ENCODE measurements around the gene MORC1.

MORC1 gene

DNA sequence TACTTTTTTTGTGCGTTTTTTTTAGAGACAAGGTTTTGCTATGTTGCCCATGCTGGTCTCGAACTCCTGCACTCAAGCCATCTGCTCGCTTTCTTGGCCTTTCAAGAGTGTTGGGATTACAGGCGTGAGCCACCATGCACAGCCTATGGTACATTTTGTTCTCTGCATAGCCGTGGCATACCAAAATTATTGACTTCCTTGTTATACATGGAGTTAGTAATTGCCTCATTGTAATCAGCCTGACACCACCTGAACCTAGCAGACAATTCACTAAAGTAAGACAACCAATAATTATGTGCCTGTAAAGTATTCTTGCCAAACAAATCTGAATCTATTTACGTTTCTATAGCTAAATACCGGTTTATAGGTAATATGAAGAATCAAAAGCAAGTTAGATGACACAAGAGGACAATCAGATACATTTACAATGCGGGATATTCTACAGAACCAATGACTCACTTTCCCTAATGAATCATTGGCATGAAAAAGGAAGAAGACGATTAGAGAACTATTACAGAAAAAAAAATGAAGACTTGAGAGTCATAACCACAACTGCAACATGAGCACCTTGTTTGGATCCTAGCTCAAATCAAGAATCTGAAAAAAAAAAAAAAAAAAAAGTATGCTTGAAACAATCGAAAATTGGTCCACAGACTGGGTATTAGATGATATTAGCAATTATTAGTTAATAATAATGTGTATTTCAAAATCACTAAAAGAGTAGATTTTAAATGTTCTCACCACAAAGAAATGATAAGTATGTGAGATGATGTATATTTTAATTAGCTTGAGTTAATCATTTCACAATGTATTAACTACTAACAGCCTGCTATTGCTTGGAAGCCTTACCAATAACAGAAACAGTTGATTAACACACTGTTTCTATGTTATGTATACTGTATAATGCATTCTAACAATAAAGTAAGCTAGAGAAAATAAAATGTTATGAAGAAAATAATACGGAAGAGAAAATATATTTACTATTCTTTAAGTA is 171.3 kb downstream of the MORC1 start:
- no peak overlapping the region for H3K27ac ChIP-seq
- TF ChIP-seq, protein P1, sequence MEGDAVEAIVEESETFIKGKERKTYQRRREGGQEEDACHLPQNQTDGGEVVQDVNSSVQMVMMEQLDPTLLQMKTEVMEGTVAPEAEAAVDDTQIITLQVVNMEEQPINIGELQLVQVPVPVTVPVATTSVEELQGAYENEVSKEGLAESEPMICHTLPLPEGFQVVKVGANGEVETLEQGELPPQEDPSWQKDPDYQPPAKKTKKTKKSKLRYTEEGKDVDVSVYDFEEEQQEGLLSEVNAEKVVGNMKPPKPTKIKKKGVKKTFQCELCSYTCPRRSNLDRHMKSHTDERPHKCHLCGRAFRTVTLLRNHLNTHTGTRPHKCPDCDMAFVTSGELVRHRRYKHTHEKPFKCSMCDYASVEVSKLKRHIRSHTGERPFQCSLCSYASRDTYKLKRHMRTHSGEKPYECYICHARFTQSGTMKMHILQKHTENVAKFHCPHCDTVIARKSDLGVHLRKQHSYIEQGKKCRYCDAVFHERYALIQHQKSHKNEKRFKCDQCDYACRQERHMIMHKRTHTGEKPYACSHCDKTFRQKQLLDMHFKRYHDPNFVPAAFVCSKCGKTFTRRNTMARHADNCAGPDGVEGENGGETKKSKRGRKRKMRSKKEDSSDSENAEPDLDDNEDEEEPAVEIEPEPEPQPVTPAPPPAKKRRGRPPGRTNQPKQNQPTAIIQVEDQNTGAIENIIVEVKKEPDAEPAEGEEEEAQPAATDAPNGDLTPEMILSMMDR (IDR thresholded peaks at IDR 0.05): no peak
- no peak for TF ChIP-seq ZFX (IDR thresholded peaks at IDR 0.05; ENCODE audit: borderline replicate concordance)

DNA sequence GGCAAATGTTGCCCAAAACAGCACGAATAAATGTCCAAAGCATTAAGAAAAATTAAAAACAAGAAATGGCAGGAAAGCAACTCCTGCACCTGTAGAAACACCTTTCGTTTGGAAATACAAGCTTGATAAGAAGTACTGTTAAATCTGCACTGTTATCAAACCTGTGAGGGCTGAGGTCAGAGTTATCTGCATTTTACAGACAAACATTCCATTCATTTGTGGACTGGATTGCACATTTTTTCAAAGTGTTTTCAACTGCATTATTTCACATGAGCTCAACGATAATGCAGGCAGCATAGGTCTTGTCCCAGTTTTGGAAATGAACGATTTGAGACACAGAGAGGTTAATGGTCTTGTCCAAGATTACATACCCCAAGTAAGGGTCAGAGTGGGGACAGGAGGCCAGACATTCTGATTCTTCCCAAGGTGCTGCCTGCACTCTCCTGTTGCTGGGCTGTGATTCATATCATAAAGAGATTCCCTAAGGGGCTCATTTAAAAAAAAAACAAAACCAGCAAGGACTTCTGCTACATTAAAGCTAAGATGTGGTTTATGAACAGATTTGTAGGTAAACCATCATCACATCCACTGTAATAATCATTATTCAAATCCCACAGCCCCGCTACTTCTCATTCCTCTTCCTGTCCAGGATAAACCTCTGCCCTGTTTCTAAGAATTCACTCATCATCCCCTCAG is 177.2 kb downstream of the MORC1 start:
- TF ChIP-seq ZFX (IDR thresholded peaks at IDR 0.05; ENCODE audit: borderline replicate concordance): no peak
- TF ChIP-seq, protein P1 (IDR thresholded peaks at IDR 0.05): no peak
- H3K27ac ChIP-seq: no peak overlapping the region

DNA sequence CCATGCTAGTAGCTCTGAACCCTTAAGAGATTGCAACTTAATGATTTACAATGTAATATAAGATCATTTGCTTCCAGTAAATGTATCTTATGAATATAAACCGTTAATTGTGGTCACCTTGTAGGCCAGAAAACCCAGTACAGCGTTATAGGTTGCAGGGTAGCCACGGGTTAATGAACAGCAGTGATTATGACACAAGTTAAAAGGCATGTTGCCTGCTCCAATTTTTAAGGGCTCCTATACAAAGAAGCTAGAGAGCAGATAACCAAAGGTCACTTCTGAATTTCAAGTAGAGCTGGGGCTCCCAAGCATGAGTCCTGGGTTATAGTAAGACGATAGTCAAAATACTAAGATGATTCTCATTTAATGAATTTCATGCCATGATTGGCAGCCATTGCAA is 177.8 kb downstream of the MORC1 start:
- no peak overlapping the region for H3K27ac ChIP-seq
- TF ChIP-seq, protein P1 (IDR thresholded peaks at IDR 0.05): no peak
- no peak for TF ChIP-seq ZFX (IDR thresholded peaks at IDR 0.05; ENCODE audit: borderline replicate concordance)

DNA sequence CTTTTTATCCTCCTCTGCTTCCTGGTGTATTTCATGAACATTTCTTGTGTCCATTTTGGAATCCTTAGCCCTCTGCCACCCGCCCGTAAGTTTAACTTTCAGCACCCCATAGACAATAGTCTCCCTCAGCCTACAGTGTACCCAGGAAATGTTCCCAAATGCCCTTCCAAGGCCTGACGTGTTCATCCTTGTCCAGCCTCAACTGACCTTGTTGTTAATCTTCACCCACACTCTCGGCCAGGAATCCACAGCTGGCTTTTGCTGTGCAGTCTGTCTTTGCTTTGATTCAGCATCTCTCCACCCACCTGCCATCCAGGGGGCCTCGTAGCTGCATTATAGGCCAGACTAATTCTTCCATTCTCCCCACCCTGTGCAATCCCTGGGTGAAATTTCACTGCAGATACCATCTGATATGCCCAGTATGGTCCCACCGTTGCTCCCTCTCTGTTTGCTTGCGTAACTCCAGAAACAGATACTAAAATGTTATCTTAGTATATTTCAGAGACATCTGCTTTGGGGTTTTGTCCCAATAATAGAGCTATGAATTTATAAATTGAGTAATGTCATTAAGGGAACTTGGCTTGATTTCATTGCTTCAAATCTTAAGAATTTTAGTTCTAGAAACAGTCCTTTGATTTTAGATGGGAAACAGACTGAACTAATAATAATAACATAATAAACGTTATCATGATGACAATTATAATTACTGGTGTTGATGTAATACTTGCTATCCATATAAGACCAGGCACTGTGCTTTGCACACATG is 180.8 kb downstream of the MORC1 start:
- TF ChIP-seq, protein P1 (IDR thresholded peaks at IDR 0.05): no peak
- no peak for TF ChIP-seq ZFX (IDR thresholded peaks at IDR 0.05; ENCODE audit: borderline replicate concordance)
- no peak overlapping the region for H3K27ac ChIP-seq

DNA sequence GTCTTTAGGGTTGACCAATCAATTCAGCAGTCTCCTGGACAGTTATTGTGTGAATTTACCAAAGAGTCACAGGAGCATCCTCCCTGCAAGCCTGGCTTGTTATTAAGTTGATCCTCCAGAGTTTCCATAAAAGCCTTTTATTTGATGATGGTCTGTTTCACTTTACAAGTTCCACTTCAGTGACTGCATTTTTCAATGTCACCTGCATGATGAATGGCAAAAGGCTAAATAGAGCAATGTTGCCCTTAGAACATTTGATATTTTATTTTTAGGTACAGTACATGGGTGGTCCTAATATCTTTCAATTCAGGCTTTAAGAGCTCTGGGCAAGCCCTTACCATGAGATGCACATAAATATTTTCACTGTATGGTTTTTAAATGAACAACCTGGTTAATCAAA is 186.9 kb downstream of the MORC1 start:
- no peak for TF ChIP-seq ZFX (IDR thresholded peaks at IDR 0.05; ENCODE audit: borderline replicate concordance)
- TF ChIP-seq, protein P1 (IDR thresholded peaks at IDR 0.05): no peak
- no peak overlapping the region for H3K27ac ChIP-seq

DNA sequence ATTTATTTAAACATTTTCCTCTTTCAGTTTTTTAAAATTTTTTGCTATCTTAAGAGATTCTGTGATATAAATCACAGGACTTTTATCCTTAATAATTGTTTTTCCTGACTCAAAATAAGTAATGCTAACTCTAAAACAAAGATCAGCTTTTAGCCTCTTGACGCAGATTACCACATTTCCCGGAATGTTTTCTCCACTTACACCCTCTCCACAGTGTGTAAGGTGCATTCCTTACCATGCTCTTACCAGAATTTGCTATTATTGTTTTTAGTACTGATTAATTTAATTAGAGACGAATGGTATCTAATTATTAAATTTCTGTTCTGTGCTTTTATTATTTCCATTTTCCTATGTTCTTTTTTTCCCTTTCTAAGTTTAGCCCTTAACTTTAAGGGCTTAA is 199.1 kb downstream of the MORC1 start:
- TF ChIP-seq ZFX (IDR thresholded peaks at IDR 0.05; ENCODE audit: borderline replicate concordance): no peak
- TF ChIP-seq, protein P1 (IDR thresholded peaks at IDR 0.05): no peak
- H3K27ac ChIP-seq: no peak overlapping the region

All from 22Rv1 (cell line).